SJSA1 (cell line): Measurements from ENCODE around the gene FAM53A. TPM values are rescaled to one million over a fixed set of nuclear protein-coding genes. Genes with fewer than 3 reads are reported as not detected.

ENCODE experiments used
- DNase-seq, 2 experiments: peaks; one replicate each; pipeline ENCODE4 v3.0.0-alpha.2; 2015 to 2020; ENCODE audit warnings: low spot score in 2 of 2, low read depth in 1 of 2
- H3K27ac ChIP-seq: fragments of 250-450 bp; sonication (Bioruptor Pico); 2 replicates; pipeline ENCODE4 v1.5.1; 2020; ENCODE audit warnings: mild to moderate bottlenecking, moderate library complexity
- H3K27me3 ChIP-seq: fragments of 250-450 bp; sonication (Bioruptor Pico); replicated peaks from 2 replicates; pipeline ENCODE4 v1.5.1; 2020; ENCODE audit warnings: mild to moderate bottlenecking, moderate library complexity
- H3K36me3 ChIP-seq: fragments of 250-450 bp; sonication (Bioruptor Pico); 2 replicates; pipeline ENCODE4 v1.5.1; 2020; ENCODE audit warnings: mild to moderate bottlenecking
- H3K4me1 ChIP-seq: fragments of 250-450 bp; sonication (Bioruptor Pico); replicated peaks from 2 replicates; pipeline ENCODE4 v1.6.1; 2021; ENCODE audit warnings: mild to moderate bottlenecking
- H3K4me3 ChIP-seq: fragments of 250-450 bp; sonication (Bioruptor Pico); 2 replicates; pipeline ENCODE4 v1.5.1; 2020; ENCODE audit warnings: mild to moderate bottlenecking
- H3K9me3 ChIP-seq: fragments of 250-450 bp; sonication (Bioruptor Pico); replicated peaks from 2 replicates; pipeline ENCODE4 v1.5.1; 2020; ENCODE audit warnings: mild to moderate bottlenecking
- total RNA-seq: library from RNA; depleted of rRNA; stranded (reverse); fragments of >200 nt; shearing (Covaris generic); gene quantifications from 2 replicates; pipeline ENCODE4 v1.2.3, GENCODE V29; 2014

Gene FAM53A
- total RNA-seq, 1 experiment from 2014 or later, result 0.39 TPM

DNA sequence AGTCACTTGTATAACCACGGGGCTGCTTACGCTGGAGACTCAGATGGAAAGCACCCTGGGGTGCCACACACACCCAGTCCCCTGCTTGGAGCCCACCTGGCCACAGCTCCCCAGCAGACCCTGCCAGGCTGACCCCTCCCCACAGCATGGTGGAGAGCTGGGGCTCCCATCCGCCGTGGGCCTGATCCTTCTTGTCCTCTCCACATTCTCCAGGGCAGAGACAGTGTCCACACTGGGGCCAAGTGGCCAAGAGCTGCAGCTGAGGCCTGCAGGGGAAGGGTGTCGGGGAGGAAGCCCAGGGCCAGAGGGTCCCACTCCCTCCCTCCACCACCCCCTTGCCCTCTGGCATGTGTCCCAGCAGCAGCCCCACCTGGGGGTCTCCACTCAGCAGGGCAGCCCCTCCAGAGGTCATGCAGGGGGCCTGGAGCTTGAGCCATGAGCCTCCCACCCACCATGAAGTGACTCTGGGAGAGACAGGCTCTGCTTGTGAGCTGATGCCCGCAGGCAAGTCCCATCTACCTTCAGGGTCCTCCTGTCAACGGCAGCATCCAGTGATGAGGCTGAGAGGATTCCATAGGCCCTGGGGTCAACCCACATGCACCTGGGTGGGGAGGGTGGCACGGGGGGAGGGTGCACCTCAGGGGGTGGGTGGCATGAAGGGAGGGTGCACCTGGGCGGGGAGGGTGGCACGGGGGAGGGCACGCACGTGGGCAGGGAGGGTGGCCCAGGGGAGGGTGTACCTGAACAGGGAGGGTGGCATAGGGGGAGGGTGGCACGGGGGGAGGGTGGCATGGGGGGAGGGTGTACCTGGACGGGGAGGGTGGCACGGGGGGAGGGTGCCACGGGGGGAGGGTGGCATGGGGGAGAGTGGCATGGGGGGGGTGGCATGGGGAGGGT lies 56.4 kb downstream of the FAM53A start:
- no peak overlapping the region for H3K27ac ChIP-seq
- H3K27me3 ChIP-seq, result no peaks in the 10 kb centered on the region
- no peak for DNase-seq
- H3K9me3 ChIP-seq, result no peaks in the 10 kb centered on the region
- H3K36me3 ChIP-seq, result no peaks in the 10 kb centered on the region
- no peak overlapping the region for H3K4me3 ChIP-seq
- H3K4me1 ChIP-seq, result no peaks in the 10 kb centered on the region

DNA sequence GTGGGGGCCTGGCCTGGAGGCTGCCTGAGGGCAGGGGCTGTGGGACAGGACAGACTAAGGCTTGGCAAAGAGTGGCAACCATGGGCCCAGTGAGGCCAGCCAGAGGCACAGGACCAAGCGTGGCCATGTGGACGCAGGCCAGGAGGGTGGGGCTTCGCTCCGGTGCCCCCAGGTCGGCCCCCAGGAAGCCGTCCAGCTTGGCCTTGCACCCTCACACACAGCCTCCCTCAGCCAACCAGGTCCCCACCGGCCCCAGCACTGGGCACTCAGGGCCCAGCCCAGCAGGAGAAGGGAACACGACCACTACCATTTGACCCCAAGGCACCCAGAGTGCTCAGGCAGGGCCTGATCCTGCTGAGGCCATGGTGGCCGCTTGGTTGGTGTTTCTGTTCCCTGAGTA lies 57.2 kb downstream of the FAM53A start:
- Histone ChIP-seq H3K36me3 (no peaks in the 10 kb centered on the region), H3K27ac (no peak overlapping the region), H3K4me3 (no peak overlapping the region), H3K9me3 (no peaks in the 10 kb centered on the region), H3K27me3 (no peaks in the 10 kb centered on the region), H3K4me1 (no peaks in the 10 kb centered on the region)
- no peak for DNase-seq

DNA sequence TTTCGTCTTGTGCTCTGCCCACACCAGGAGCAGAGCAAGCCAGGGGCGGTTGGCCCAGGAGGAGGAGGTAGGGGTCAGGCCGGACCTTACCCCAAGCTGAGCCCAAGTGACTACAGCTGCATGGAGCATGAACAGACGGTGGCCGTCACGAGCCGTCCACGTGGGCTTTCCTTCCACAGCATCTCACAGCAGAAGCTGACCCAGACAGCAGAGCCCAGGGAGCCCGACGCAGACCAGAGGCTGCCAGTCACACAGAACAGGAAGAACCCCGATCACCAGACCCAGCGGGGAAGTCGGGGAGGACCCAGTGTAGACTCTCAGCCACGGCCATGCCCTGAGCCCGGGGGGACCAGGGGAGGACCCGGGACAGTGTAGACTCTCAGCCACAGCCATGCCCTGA lies 58.0 kb downstream of the FAM53A start:
- Histone ChIP-seq H3K4me1 (no peaks in the 10 kb centered on the region), H3K9me3 (no peaks in the 10 kb centered on the region), H3K36me3 (no peaks in the 10 kb centered on the region), H3K27me3 (no peaks in the 10 kb centered on the region), H3K27ac (no peak overlapping the region), H3K4me3 (no peak overlapping the region)
- no peak for DNase-seq

DNA sequence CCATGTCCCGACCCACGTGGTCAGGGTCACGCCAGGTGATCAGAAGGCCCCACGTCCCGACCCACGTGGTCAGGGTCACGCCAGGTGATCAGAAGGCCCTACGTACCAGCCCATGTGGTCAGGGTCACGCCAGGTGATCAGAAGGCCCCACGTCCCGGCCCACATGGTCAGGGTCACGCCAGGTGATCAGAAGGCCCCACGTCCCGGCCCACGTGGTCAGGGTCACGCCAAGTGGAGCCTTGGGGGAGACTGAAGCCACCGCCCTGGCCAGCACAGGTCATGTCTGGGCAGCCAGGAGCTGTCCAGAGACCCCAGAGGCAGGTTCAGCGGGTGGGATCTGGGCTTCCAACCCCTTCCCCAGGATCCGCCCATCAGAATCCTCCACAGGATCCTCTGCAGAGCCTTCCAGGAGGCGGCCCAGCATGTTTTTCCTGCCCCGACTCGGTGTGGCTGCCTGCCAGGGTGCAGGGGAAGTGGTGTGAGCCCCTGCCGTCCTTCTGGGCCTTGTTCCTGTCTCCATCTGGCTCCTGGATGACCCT lies 58.4 kb downstream of the FAM53A start:
- H3K4me3 ChIP-seq, result no peak overlapping the region
- DNase-seq, result no peak
- no peak overlapping the region for H3K27ac ChIP-seq
- no peaks in the 10 kb centered on the region for H3K36me3 ChIP-seq
- H3K9me3 ChIP-seq, result no peaks in the 10 kb centered on the region
- no peaks in the 10 kb centered on the region for H3K4me1 ChIP-seq
- H3K27me3 ChIP-seq, result no peaks in the 10 kb centered on the region

DNA sequence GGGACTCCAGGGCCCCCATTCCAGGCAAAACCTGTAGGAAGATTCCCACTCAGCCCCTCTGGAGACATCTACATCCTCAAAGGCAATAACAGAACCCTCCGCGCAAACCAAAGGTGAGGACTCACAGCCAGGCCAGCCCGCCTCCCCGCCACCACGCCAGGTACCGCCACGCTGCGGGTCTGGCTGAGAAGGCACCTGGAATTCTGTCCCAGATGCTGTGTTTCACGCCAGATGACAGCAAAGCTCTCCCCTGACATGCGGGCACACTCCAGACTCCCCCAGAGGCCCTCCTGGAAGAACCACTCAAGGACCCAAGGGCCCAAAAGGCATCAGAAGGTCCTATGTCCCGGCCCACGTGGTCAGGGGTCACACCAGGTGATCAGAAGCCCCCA lies 59.6 kb downstream of the FAM53A start:
- H3K36me3 ChIP-seq, result no peaks in the 10 kb centered on the region
- no peaks in the 10 kb centered on the region for H3K9me3 ChIP-seq
- no peaks in the 10 kb centered on the region for H3K27me3 ChIP-seq

DNA sequence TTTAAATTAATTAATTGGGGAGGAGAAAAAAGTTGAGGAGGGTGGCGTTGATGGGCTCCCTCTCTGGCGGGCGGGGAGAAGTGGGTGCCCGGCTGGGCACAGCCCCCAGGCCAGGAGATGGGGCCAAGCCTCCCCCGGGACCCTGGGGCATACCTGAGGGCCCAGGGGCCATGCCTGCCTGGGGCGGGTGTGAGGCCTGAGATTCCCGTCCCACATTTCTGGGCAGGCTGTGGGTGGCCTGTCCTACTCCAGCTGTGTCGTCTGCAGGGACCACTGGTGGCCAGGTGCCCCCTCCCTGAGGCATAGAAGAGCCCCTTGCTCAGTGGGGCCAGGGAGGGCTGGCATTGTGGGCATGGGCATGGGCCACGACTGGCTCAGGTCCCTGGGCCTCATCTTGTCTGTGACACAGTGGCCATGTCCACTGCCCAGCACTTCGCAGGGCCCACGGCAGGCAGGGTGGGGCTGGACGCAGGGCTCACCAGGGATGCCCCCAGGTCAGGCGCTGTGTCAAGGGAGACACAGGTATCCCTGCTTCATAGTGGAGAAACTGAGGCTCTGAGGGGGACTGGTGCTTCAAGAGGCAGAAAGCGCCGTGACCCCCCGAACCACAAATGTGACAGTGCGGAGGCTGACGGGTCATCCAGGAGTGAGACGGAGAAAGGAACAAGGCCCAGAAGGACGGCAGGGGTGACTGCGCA lies 60.1 kb downstream of the FAM53A start:
- no peaks in the 10 kb centered on the region for H3K36me3 ChIP-seq
- no peak overlapping the region for H3K27ac ChIP-seq
- no peak for DNase-seq
- H3K4me1 ChIP-seq, result no peaks in the 10 kb centered on the region
- H3K27me3 ChIP-seq, result no peaks in the 10 kb centered on the region
- H3K4me3 ChIP-seq, result no peak overlapping the region
- H3K9me3 ChIP-seq, result no peaks in the 10 kb centered on the region

More for the DNA sequence above, 59.6 kb downstream of the FAM53A start:
- no peak for DNase-seq
- no peak overlapping the region for H3K27ac ChIP-seq
- H3K4me3 ChIP-seq, result no peak overlapping the region
- H3K4me1 ChIP-seq, result no peaks in the 10 kb centered on the region

DNA sequence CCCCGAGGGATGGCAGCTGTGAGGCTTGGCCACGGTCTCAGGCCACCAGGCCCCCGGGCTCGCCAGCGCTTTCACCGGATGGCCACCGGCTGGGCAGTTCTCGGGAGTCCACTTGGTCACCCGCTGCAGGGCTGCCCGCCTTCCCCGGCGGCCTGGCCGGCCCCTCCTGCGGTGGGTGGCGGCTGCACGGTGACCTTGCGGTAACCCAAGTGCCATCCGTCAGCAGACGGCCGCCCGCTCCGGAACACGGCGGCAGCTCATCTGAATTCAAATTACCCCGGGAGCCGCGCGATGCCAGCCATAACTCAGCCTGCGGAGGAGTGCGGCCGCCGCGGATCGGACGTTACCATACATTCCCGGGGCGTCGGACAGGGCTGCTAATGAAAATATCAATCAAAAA lies 60.7 kb downstream of the FAM53A start:
- no peak overlapping the region for H3K27ac ChIP-seq
- DNase-seq, result no peak
- no peaks in the 10 kb centered on the region for H3K9me3 ChIP-seq
- no peaks in the 10 kb centered on the region for H3K27me3 ChIP-seq
- no peaks in the 10 kb centered on the region for H3K4me1 ChIP-seq
- no peak overlapping the region for H3K4me3 ChIP-seq
- no peaks in the 10 kb centered on the region for H3K36me3 ChIP-seq

DNA sequence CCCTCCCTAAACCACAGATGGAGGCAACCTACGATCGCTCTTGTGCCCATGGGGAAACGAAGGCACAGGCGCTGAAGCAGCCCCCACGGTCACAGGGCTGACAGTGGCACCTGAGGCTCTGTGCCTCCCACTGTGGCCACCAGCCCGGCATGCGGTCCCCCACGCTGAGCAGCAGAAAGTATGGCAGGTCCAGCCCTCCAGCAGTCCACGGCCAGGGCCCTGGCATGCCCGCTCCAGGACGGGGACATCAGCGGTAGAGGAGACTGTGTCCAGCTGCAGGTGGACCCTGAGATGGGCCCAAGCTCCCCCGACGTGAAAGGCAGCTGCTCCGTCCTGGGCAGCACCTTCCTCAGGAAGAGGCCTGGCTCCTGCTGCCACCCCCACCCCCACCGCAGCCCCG lies 61.2 kb downstream of the FAM53A start:
- Histone ChIP-seq H3K4me3 (no peak overlapping the region), H3K4me1 (no peaks in the 10 kb centered on the region), H3K36me3 (no peaks in the 10 kb centered on the region), H3K27ac (no peak overlapping the region), H3K9me3 (no peaks in the 10 kb centered on the region), H3K27me3 (no peaks in the 10 kb centered on the region)
- DNase-seq, result no peak

DNA sequence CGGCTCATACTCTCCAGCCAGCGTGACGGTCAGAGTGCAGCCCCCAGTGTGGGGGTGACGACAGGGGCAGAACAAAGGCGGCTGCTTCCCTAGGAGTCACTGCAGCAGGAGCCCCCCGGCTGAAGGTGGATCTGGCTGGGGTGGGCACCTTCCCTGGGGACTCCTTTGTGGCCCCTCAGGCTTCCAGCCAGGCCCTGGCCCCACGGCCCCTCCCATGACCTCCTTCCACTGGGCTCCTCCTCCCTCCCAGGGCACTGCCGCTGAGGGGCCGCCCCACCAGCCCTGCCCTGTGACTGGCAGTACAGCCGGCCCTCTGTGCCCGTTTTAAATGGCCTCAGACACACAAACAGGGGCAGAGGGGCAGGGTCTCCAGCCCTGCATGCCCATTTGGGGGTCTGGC lies 61.9 kb downstream of the FAM53A start:
- H3K36me3 ChIP-seq, result no peaks in the 10 kb centered on the region
- H3K9me3 ChIP-seq, result no peaks in the 10 kb centered on the region
- H3K27me3 ChIP-seq, result no peaks in the 10 kb centered on the region
- no peak for DNase-seq
- H3K4me3 ChIP-seq, result no peak overlapping the region
- H3K27ac ChIP-seq, result no peak overlapping the region
- no peaks in the 10 kb centered on the region for H3K4me1 ChIP-seq

DNA sequence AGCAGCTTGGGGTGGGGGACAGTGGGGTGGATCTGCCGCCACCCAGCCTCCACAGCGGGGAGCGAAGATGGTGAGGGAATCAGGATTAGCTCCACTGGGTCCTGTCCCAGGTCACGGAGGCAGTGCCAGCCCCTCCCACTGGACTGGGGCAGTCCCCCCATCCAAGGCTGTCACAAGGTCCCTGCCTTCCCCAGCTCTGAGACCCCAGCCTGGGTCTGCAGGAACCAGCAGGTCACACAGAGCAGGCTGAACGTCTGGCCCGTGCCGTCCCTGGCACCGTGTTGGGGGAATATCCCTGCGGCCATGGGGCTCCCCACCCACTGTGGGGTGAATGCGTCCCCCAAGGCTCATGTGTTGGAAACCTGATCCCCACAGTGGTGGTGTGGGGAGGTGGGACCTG lies 62.6 kb downstream of the FAM53A start:
- no peaks in the 10 kb centered on the region for H3K36me3 ChIP-seq
- no peak overlapping the region for H3K4me3 ChIP-seq
- H3K27me3 ChIP-seq, result no peaks in the 10 kb centered on the region
- H3K4me1 ChIP-seq, result no peaks in the 10 kb centered on the region
- no peak overlapping the region for H3K27ac ChIP-seq
- H3K9me3 ChIP-seq, result no peaks in the 10 kb centered on the region
- DNase-seq, result no peak

DNA sequence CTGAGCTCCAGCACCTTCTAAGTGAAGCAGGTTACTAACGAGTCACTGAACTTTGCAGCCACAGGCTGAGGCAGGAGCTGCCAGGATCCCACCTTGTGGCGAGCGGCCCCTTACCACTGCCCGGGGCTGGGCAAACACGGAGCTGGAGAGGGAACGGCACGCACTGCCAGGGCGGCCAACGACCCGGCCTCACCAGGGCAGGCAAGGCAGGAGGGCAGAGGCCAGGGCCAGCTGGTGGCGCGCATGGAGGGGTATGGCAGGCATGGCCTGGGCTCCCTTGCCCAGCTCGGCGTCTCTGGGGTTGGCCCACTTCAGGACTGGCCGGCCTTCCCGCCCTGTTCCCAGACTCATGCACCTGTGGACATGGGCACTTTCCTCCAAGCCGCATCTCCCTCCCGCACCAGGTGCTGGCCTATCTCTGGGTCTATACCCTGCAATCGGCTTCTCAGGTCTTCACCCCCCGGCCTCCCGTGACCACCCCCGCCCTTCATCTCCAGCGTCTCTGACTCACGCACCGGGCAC lies 64.9 kb downstream of the FAM53A start:
- DNase-seq, result no peak
- H3K9me3 ChIP-seq, result no peaks in the 10 kb centered on the region

DNA sequence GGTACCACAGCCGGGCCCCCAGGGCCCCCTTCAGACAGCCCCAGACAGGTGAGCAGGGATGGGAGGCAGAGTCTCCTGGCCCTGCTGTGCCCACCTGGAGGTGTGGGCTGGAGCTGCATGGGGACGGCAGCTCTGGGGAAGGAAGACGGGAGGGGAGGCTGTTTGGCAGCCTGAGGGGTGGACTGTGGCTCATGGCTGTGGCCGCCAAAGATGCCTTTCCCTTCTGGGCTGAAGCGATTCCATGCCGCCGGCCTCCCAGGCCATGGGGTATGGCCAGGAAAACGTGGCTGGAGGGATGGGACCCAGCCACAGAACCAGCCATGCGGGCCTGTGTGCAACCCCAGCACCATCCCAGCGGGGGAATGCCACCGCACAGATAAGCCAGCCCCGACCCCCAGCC lies 65.7 kb downstream of the FAM53A start:
- Histone ChIP-seq H3K4me1 (no peaks in the 10 kb centered on the region), H3K9me3 (no peaks in the 10 kb centered on the region), H3K27me3 (no peaks in the 10 kb centered on the region), H3K36me3 (no peaks in the 10 kb centered on the region), H3K4me3 (no peak overlapping the region), H3K27ac (no peak overlapping the region)
- no peak for DNase-seq

More for the DNA sequence above, 64.9 kb downstream of the FAM53A start:
- H3K27me3 ChIP-seq, result no peaks in the 10 kb centered on the region
- H3K4me1 ChIP-seq, result no peaks in the 10 kb centered on the region
- no peak overlapping the region for H3K4me3 ChIP-seq
- H3K27ac ChIP-seq, result no peak overlapping the region
- H3K36me3 ChIP-seq, result no peaks in the 10 kb centered on the region

DNA sequence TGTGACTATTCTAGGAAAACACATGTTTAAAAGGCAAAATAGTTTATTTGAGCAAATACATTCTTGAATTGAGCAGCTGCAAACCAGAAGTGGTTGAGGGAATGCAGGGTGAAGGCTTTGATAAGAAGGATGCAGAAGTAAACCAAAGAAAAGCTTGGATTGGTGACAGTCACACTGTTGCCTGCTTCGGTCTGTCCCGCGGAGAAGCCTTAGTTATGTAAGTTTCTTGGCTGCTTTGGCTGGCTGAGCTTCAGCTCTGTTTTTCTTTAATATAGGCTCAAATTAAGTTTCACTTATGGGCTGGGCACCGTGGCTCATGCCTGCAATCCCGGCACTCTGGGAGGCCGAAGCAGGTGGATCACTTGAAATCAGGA lies 67.6 kb downstream of the FAM53A start:
- no peak overlapping the region for H3K27ac ChIP-seq
- H3K36me3 ChIP-seq, result no peaks in the 10 kb centered on the region
- H3K9me3 ChIP-seq, result no peaks in the 10 kb centered on the region
- H3K4me3 ChIP-seq, result no peak overlapping the region
- no peaks in the 10 kb centered on the region for H3K4me1 ChIP-seq
- DNase-seq, result no peak
- H3K27me3 ChIP-seq, result no peaks in the 10 kb centered on the region
